Activated naive CD4-positive, alpha-beta T cell treated with anti-CD3 and anti-CD28 coated beads for 36 hours (primary cell): Measurements from ENCODE around the gene CUX1. TPM values are rescaled to one million over a fixed set of nuclear protein-coding genes. Genes with fewer than 3 reads are reported as not detected.

ENCODE experiments used
- CTCF ChIA-PET: fragments of 350-600 bp; sonication (Branson Sonifier 250); formaldehyde crosslinking; loops from one replicate; lab custom pipeline; 2021; ENCODE audit warnings: antibody characterized with exemption; lab: Charles Lee
- DNase-seq: peaks from one replicate; pipeline ENCODE4 v3.0.0-alpha.2; 2020
- H3K27ac Mint-ChIP-seq: one replicate; pipeline ENCODE4 v1.8.0; 2021; ENCODE audit warnings: mild to moderate bottlenecking, mixed read lengths
- H3K27me3 Mint-ChIP-seq: one replicate; pipeline ENCODE4 v1.8.0; 2021; ENCODE audit warnings: low read depth, mixed read lengths
- H3K36me3 Mint-ChIP-seq: one replicate; pipeline ENCODE4 v1.8.0; 2021; ENCODE audit warnings: low read depth, mixed read lengths
- H3K4me1 Mint-ChIP-seq: one replicate; pipeline ENCODE4 v1.8.0; 2021; ENCODE audit warnings: low read depth, mixed read lengths
- H3K4me3 Mint-ChIP-seq: one replicate; pipeline ENCODE4 v1.8.0; 2021; ENCODE audit warnings: mild to moderate bottlenecking, moderate library complexity, mixed read lengths
- H3K9me3 Mint-ChIP-seq: one replicate; pipeline ENCODE4 v1.8.0; 2021; ENCODE audit warnings: mixed read lengths
- intact Hi-C: fragments of 100-400 bp; cut with micrococcal nuclease; formaldehyde crosslinking; loops from one replicate; pipeline ENCODE4 v1.15.1; 2023
- total RNA-seq, 2 experiments: library from RNA; stranded (reverse); gene quantifications; one replicate each; pipeline ENCODE4 v1.2.3, GENCODE V29; 2021

The CUX1 gene
- total RNA-seq, 2 experiments from 2014 or later: 22.2 to 25.5 TPM

DNA sequence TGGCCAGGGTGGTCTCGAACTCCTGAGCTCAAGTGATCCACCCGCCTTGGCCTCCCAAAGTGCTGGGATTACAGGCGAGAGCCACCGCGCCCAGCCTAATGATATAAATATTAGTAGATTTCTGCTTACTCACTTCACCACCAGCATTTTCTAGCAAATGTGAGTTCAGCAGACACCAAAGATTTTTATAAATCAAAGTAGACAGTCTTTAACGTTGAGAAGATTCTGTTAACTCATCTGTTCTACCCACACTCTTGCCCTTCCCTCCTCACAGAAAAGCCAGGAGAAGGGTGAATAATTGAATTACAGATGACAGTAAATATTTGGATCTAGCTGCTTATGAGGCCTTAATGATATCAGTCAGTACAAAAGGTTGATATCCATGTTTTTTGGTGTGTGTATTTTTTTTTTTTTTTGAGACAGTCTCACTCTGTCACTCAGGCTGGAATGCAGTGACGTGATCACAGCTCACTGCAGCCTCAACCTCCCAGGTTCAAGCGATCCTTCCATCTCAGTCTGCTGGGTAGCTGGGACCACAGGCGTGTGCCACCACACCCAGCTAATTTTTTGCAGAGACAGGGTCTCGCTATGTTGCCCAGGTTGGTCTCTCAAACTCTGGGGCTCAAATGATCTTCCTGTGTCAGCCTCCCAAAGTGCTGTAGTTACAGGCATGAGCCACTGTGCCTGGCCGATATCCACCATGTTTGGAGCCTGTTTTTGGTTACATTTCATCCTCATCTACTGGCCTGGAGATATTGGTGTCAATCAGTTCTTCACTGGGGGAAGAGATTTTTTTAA lies 120.5 kb downstream of the CUX1 start:
- Mint-ChIP-seq H3K27me3 (no peaks in the 10 kb centered on the region), H3K4me3 (no peak overlapping the region), H3K36me3 (no peaks in the 10 kb centered on the region), H3K27ac (no peak overlapping the region), H3K9me3 (no peaks in the 10 kb centered on the region), H3K4me1 (peaks cover 10% of the 10 kb centered on the region)
- no peak for DNase-seq
- intact Hi-C loops: no loop called here
- CTCF ChIA-PET: no interaction called here

GRCh38 chr7:101939136-101939695 lies 121.8 kb downstream of the CUX1 start:
- CTCF ChIA-PET: no interaction called here
- Mint-ChIP-seq H3K27ac (peak overlapping the region; percentile 36), H3K9me3 (no peaks in the 10 kb centered on the region), H3K4me3 (no peak overlapping the region), H3K27me3 (no peaks in the 10 kb centered on the region), H3K4me1 (peaks cover 10% of the 10 kb centered on the region), H3K36me3 (no peaks in the 10 kb centered on the region)
- DNase-seq: no peak
- intact Hi-C loops: no loop called here

DNA sequence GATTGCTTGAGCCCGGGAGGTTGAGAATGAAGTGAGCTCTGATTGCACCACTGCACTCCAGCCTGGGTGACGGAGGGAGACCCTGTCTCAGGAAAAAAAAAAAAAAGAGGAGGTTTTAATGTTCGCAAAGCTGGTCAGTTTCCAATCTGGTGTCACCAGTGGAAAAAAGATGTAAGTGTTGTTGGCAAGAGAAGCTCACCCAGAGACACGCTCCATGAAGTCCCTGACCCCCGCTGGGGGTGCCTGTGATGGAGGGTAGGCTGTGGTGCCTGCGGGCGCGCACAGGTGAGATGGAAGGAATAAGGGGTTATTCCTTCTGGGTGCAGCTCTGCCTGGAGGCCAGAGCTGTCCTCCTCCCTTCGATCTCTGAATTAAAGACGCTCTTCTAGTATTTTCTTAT lies 122.7 kb downstream of the CUX1 start:
- DNase-seq: no peak
- no peak overlapping the region for H3K4me3 Mint-ChIP-seq
- H3K4me1 Mint-ChIP-seq: peaks cover 10% of the 10 kb centered on the region
- H3K36me3 Mint-ChIP-seq: no peaks in the 10 kb centered on the region
- intact Hi-C loops: no loop called here
- no peak overlapping the region for H3K27ac Mint-ChIP-seq
- H3K9me3 Mint-ChIP-seq: no peaks in the 10 kb centered on the region
- CTCF ChIA-PET: interaction anchor here (0.6 to 0.7 kb wide), 2 partner anchors 84 to 433 kb away, joined by 3 to 5 read pairs; no protein-coding TSS in a partner anchor
- H3K27me3 Mint-ChIP-seq: no peaks in the 10 kb centered on the region

DNA sequence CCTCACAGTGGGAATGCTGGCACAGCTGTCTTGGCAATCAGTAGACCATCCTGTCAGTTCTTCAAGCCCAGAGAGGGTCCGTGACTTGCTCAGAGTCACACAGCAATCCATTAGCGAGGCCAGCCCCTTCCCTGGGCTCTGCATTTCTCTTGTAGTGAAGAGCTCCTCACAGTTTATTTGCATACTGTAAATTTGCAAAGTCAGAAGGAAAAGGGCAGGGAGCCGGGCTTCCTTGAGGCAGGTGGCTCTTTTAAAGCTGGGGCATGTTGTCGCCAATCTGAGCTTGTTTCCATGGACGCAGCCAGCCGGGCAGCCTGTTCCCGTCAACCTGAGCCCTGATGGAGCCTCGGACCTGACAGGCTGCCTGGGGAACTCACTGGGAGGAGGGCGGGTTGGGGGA lies 123.4 kb downstream of the CUX1 start:
- no peaks in the 10 kb centered on the region for H3K9me3 Mint-ChIP-seq
- H3K4me1 Mint-ChIP-seq: peaks cover 7% of the 10 kb centered on the region
- H3K27ac Mint-ChIP-seq: no peak overlapping the region
- no peaks in the 10 kb centered on the region for H3K27me3 Mint-ChIP-seq
- no peaks in the 10 kb centered on the region for H3K36me3 Mint-ChIP-seq
- H3K4me3 Mint-ChIP-seq: no peak overlapping the region
- intact Hi-C loops: no loop called here
- CTCF ChIA-PET: no interaction called here
- no peak for DNase-seq

DNA sequence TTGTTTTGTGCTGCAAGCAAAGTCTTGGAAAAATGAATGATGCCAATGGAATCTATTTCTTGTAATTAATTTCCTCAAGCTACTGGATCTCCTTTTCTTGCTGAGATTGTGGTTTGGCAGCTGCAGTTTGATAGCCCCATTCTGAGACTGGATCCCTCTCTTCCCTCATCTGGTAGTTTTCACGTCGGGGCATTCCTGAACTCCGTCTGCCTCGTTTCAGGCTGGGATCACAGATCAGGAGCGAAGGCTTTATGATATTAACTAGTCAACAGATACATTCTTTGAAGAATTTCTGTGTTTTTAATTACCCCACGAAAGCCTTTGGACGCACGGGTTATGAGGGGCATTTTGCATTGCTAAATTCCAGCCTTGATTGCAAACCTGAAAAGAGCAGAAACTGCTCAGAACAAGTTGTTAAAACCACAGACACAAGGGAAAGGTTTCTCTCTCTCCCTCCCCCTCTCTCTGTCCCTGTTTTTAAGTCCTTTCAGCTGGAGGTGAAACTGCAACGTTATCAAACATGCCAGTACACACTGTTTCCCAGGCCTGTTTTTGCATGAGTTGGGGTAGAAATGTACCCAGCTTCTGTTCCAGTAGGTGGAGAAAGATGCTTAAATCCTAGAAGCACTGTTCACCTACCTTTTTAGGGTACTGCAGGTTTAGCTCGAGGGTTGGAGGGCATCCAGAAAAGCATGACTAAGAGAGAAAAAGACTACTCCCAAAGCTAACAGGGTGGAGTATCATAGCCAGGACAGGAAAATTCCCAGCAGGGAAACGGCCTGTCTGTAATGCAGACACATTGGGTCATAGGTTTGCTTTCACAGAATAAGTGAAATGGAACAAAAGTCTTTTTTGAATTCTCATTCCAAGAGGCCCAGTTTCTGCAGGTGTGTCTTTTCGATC lies 124.3 kb downstream of the CUX1 start:
- Mint-ChIP-seq H3K4me1 (peaks cover 2% of the 10 kb centered on the region), H3K27me3 (no peaks in the 10 kb centered on the region), H3K36me3 (no peaks in the 10 kb centered on the region), H3K27ac (no peak overlapping the region), H3K9me3 (no peaks in the 10 kb centered on the region), H3K4me3 (no peak overlapping the region)
- no peak for DNase-seq
- intact Hi-C loops: no loop called here
- CTCF ChIA-PET: no interaction called here

- intact Hi-C loops: no loop called here
These were observed 125.3 kb downstream of the CUX1 start for GRCh38 chr7:101942603-101943210.

GRCh38 chr7:101943306-101943705 lies 125.9 kb downstream of the CUX1 start:
- no peak overlapping the region for H3K4me3 Mint-ChIP-seq
- peaks cover 2% of the 10 kb centered on the region for H3K4me1 Mint-ChIP-seq
- H3K27ac Mint-ChIP-seq: no peak overlapping the region
- DNase-seq: no peak
- intact Hi-C loops: no loop called here
- CTCF ChIA-PET: no interaction called here
- H3K27me3 Mint-ChIP-seq: no peaks in the 10 kb centered on the region
- H3K36me3 Mint-ChIP-seq: no peaks in the 10 kb centered on the region
- H3K9me3 Mint-ChIP-seq: no peaks in the 10 kb centered on the region

More at GRCh38 chr7:101942603-101943210, 125.3 kb downstream of the CUX1 start:
- Mint-ChIP-seq H3K27ac (no peak overlapping the region), H3K27me3 (no peaks in the 10 kb centered on the region), H3K9me3 (no peaks in the 10 kb centered on the region), H3K4me1 (peaks cover 2% of the 10 kb centered on the region), H3K4me3 (no peak overlapping the region), H3K36me3 (no peaks in the 10 kb centered on the region)
- DNase-seq: no peak
- CTCF ChIA-PET: no interaction called here

DNA sequence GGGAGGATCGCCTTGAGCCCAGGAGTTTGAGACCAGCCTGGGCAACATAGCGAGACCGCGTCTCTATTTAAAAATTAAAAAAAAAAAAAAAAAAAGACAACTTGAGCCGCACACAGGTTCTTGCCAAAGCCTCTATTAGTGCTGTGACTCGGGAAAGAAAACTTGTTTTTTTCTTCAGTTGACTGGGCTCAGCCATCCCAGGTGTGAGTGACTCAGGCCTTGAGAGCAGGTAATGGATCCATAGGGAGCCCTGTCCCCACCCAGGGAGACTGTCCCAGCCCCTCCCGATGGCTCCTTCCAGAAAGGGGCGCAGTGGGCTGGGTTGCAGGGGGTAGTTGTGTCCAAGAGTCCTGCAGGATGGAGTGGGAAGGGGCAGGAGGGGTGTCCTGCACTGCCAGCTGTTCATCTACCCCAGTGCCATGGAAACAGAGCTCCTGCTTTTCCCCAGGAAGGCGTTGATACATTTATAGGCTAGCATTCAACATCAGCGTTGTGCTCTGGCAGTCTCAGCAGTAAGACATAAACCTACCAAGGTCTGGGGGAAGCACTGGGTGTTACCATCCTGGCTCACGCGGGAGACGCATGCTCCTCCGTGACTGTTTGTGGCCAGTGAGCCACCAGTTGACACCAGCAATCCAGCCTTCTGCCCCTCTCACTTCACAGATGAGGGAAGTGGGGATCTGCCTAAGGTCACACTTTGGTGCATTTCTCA lies 126.6 kb downstream of the CUX1 start:
- no peak overlapping the region for H3K4me3 Mint-ChIP-seq
- no peaks in the 10 kb centered on the region for H3K27me3 Mint-ChIP-seq
- CTCF ChIA-PET: no interaction called here
- H3K9me3 Mint-ChIP-seq: no peaks in the 10 kb centered on the region
- H3K4me1 Mint-ChIP-seq: peaks cover 2% of the 10 kb centered on the region
- no peaks in the 10 kb centered on the region for H3K36me3 Mint-ChIP-seq
- no peak overlapping the region for H3K27ac Mint-ChIP-seq
- DNase-seq: no peak
- intact Hi-C loops: no loop called here

- H3K36me3 Mint-ChIP-seq: no peaks in the 10 kb centered on the region
- DNase-seq: no peak
- H3K27me3 Mint-ChIP-seq: no peaks in the 10 kb centered on the region
- H3K27ac Mint-ChIP-seq: no peak overlapping the region
- H3K4me3 Mint-ChIP-seq: no peak overlapping the region
- H3K9me3 Mint-ChIP-seq: no peaks in the 10 kb centered on the region
- CTCF ChIA-PET: no interaction called here
- intact Hi-C loops: no loop called here
- H3K4me1 Mint-ChIP-seq: peaks cover 2% of the 10 kb centered on the region
These were observed 127.2 kb downstream of the CUX1 start for GRCh38 chr7:101944611-101945010.

- peaks cover 2% of the 10 kb centered on the region for H3K4me1 Mint-ChIP-seq
- H3K27ac Mint-ChIP-seq: no peak overlapping the region
- H3K9me3 Mint-ChIP-seq: no peaks in the 10 kb centered on the region
These were observed 127.8 kb downstream of the CUX1 start for GRCh38 chr7:101945034-101945758.

GRCh38 chr7:101947899-101948298 lies 130.5 kb downstream of the CUX1 start:
- no peaks in the 10 kb centered on the region for H3K9me3 Mint-ChIP-seq
- DNase-seq: no peak
- no peaks in the 10 kb centered on the region for H3K36me3 Mint-ChIP-seq
- CTCF ChIA-PET: no interaction called here
- no peak overlapping the region for H3K27ac Mint-ChIP-seq
- H3K27me3 Mint-ChIP-seq: no peaks in the 10 kb centered on the region
- intact Hi-C loops: no loop called here
- H3K4me1 Mint-ChIP-seq: peaks cover 5% of the 10 kb centered on the region
- no peak overlapping the region for H3K4me3 Mint-ChIP-seq

More at GRCh38 chr7:101945034-101945758, 127.8 kb downstream of the CUX1 start:
- Mint-ChIP-seq H3K36me3 (no peaks in the 10 kb centered on the region), H3K4me3 (no peak overlapping the region), H3K27me3 (no peaks in the 10 kb centered on the region)
- DNase-seq: no peak
- intact Hi-C loops: no loop called here
- CTCF ChIA-PET: no interaction called here
